K562 (cell line): Measurements from ENCODE around the gene GCK. TPM values are rescaled to one million over a fixed set of nuclear protein-coding genes. Genes with fewer than 3 reads are reported as not detected.

ENCODE experiments used
- CREB3L1 ChIP-seq: fragments of 450-650 bp; IDR thresholded peaks from 2 replicates; pipeline ENCODE4 v1.6.1; 2014; ENCODE audit warnings: low read depth, mild to moderate bottlenecking, moderate library complexity, borderline replicate concordance
- NR2C2 ChIP-seq, 2 experiments: fragments of 200-800 bp in 1 of 2; sonication (Bioruptor generic) in 1 of 2; sonication (generic) in 1 of 2; formaldehyde crosslinking in 1 of 2; IDR thresholded peaks; 2 replicates each; pipeline versions ENCODE4 v1.6.1 to v1.8.0; 2016 to 2022; ENCODE audit warnings: mild to moderate bottlenecking in 1 of 2, missing compliant biosample characterization in 1 of 2, missing genetic modification characterization in 1 of 2, missing genetic modification reagents in 1 of 2
- PBX2 ChIP-seq, 2 experiments: IDR thresholded peaks in 1 of 2; conservative IDR thresholded peaks in 1 of 2; 2 replicates each; pipeline ENCODE4 v1.6.1; 2016; ENCODE audit warnings: low read depth in 2 of 2, mild to moderate bottlenecking in 1 of 2, missing compliant biosample characterization in 1 of 2, missing genetic modification characterization in 1 of 2, moderate library complexity in 1 of 2
- RCOR1 ChIP-seq, 2 experiments: IDR thresholded peaks; 2 replicates each; pipeline ENCODE4 v1.6.1; 2012; ENCODE audit warnings: low read depth in 2 of 2, low read length in 2 of 2, borderline replicate concordance in 1 of 2, improper control_type of control experiment in 1 of 2
- REST ChIP-seq, 2 experiments: fragments of 450-650 bp; formaldehyde crosslinking in 1 of 2; IDR thresholded peaks; 2 replicates each; pipeline versions ENCODE4 v1.4.0 to v1.6.1; 2014 to 2020; ENCODE audit warnings: mild to moderate bottlenecking in 2 of 2, borderline replicate concordance in 1 of 2, low read depth in 1 of 2
- SAP30 ChIP-seq: fragments of 200-600 bp; sonication (generic); IDR thresholded peaks from 2 replicates; pipeline ENCODE4 v1.6.1; 2012; ENCODE audit warnings: borderline replicate concordance, low read depth, mild to moderate bottlenecking, moderate library complexity, low read length, control low read depth, inconsistent platforms; ENCODE audit not compliant: insufficient read depth, poor library complexity, severe bottlenecking
- SFPQ ChIP-seq: fragments of 200-400 bp; formaldehyde crosslinking; IDR thresholded peaks from 2 replicates; pipeline ENCODE4 v1.6.1; 2017; ENCODE audit warnings: mild to moderate bottlenecking, low read depth, low read length, moderate library complexity
- TCF7 ChIP-seq: sonication (generic); IDR thresholded peaks from 2 replicates; pipeline ENCODE4 v1.6.1; 2016; ENCODE audit warnings: antibody characterized with exemption, borderline replicate concordance
- ZNF24 ChIP-seq: fragments of 450-650 bp; IDR thresholded peaks from 2 replicates; pipeline ENCODE4 v1.6.1; 2016
- polyA plus RNA-seq, 8 experiments: library from polyadenylated mRNA; depleted of rRNA in 4 of 8; stranded (reverse) in 5 of 8; unstranded in 3 of 8; fragments of >200 nt; fragmentation: Nextera tagmentation in 2 of 8; fragmentation: Illumina TruSeq in 1 of 8; extraction: Ambion mirVana in 2 of 8; extraction: Trizol in 1 of 8; gene quantifications; 2 replicates each; pipeline versions ENCODE4 v1.2.1 to v1.2.3, GENCODE V29; 2011 to 2014; ENCODE audit warnings: inconsistent platforms in 1 of 8, missing spikeins in 1 of 8
- total RNA-seq, 7 experiments: library from RNA; depleted of rRNA in 6 of 7; stranded (reverse); fragments of >200 nt in 6 of 7; fragmentation: Illumina TruSeq in 2 of 7; extraction: Trizol in 2 of 7; gene quantifications; 2 replicates each; pipeline versions ENCODE4 v1.2.1 to v1.2.3, GENCODE V29; 2011 to 2021; ENCODE audit warnings: low replicate concordance in 1 of 7

Gene GCK
- total and polyA plus RNA-seq, 9 of the 15 experiments (the other 6 are each of a cell fraction or from before 2014, with no cell fraction given), result 0.11 to 0.55 (median 0.16) TPM; not detected in 3

GRCh38 chr7:44200699-44201461 lies 11.6 kb upstream of the GCK start, which contains the start of gene YKT6 (continued):
- no peak for TF ChIP-seq TCF7
- peak; percentile 98 for TF ChIP-seq NR2C2 (CRISPR knock-in tag; IDR thresholded peaks at IDR 0.05)
- peak; percentile 99 for TF ChIP-seq NR2C2 (tag; IDR thresholded peaks at IDR 0.05)
- TF ChIP-seq REST (IDR thresholded peaks at IDR 0.05; ENCODE audit: borderline replicate concordance), result peak; percentile 9; the same call in 1 of the 2 replicates
- TF ChIP-seq REST (CRISPR knock-in tag; IDR thresholded peaks at IDR 0.05; ENCODE audit: low read depth), result 0 out of 2 replicates have a peak, but pooled peaks have one; percentile 50
- TF ChIP-seq ZNF24, result no peak
- TF ChIP-seq SFPQ, result no peak
- peak in 1 of 2 experiments; percentile 50; a peak in 1 of 4 replicates for TF ChIP-seq RCOR1 (IDR thresholded peaks at IDR 0.05; ENCODE audit: borderline replicate concordance in 1 of 2, low read depth in 2 of 2, low read length in 2 of 2)
- TF ChIP-seq PBX2 (CRISPR knock-in tag; IDR thresholded peaks at IDR 0.05; ENCODE audit: low read depth), result no peak
- no peak for TF ChIP-seq PBX2 (tag; conservative IDR thresholded peaks at IDR 0.05; ENCODE audit: low read depth)
- TF ChIP-seq CREB3L1, result peak; percentile 97
- peak; percentile 94 for TF ChIP-seq SAP30
